NCI-H2081 (cell line): ENCODE data around the gene ZNF555.
"Not testable (repeated sequence)": the region's sequence is repeated elsewhere in the genome, so short reads cannot be mapped to it uniquely, and the experiment has no call there.

ENCODE experiments used
- DNase-seq, 2 experiments: peaks; one replicate each; lab custom pipeline; 2025; lab: John Stamatoyannopoulos, UW

ZNF555 gene

GRCh38 chr19:2840794-2841791, at the start of gene ZNF555:
Gene ZNF555, plus strand, starts transcription at chr19:2841475. Its CDS starts 98 bp downstream, at chr19:2841573.
- peak; percentile 98 to 99 for DNase-seq

GRCh38 chr19:2791876-2792275, 49.4 kb upstream of the ZNF555 start:
- DNase-seq: no peak

- DNase-seq: not testable (repeated sequence)
These were observed 48.6 kb upstream of the ZNF555 start for GRCh38 chr19:2792666-2793065.

GRCh38 chr19:2793126-2793525, 48.1 kb upstream of the ZNF555 start:
- DNase-seq: no peak

- DNase-seq: no peak
These were observed 47.7 kb upstream of the ZNF555 start for GRCh38 chr19:2793577-2793976.

- no peak for DNase-seq
These were observed 45.2 kb upstream of the ZNF555 start for GRCh38 chr19:2795827-2796658.

GRCh38 chr19:2796659-2797266, 44.5 kb upstream of the ZNF555 start:
- DNase-seq: no peak

- no peak for DNase-seq
These were observed 44.0 kb upstream of the ZNF555 start for GRCh38 chr19:2797280-2797679.

- DNase-seq: no peak
These were observed 43.1 kb upstream of the ZNF555 start for GRCh38 chr19:2798158-2798685.

- no peak for DNase-seq
These were observed 42.5 kb upstream of the ZNF555 start for GRCh38 chr19:2798733-2799132.

- DNase-seq: no peak
These were observed 41.8 kb upstream of the ZNF555 start for GRCh38 chr19:2799273-2800020.

GRCh38 chr19:2800506-2800905, 40.8 kb upstream of the ZNF555 start:
- DNase-seq: no peak

GRCh38 chr19:2802826-2803225, 38.4 kb upstream of the ZNF555 start:
- no peak for DNase-seq

- no peak for DNase-seq
These were observed 37.7 kb upstream of the ZNF555 start for GRCh38 chr19:2803486-2804155.

- no peak for DNase-seq
These were observed 36.9 kb upstream of the ZNF555 start for GRCh38 chr19:2804156-2805004.

- DNase-seq: no peak
These were observed 35.9 kb upstream of the ZNF555 start for GRCh38 chr19:2805261-2805900.

- DNase-seq: no peak
These were observed 35.2 kb upstream of the ZNF555 start for GRCh38 chr19:2805991-2806649.

GRCh38 chr19:2806736-2807378, 34.4 kb upstream of the ZNF555 start:
- no peak for DNase-seq
